ENCODE measurements around the gene ZBTB45. TPM values are rescaled to one million over a fixed set of nuclear protein-coding genes. Genes with fewer than 3 reads are reported as not detected.

Gene ZBTB45
- total and polyA plus RNA-seq, 2 experiments from 2014 or later = 5.4 to 21.6 TPM

GRCh38 chr19:58561373-58562121 lies 41.9 kb upstream of the ZBTB45 start:
- Histone ChIP-seq H3K9me3 (ENCODE audit: low read depth) (no peaks in the 10 kb centered on the region), H3K9me2 (replicated peaks; ENCODE audit: insufficient read depth) (no peaks in the 10 kb centered on the region), H3K4me2 (no peak overlapping the region), H3K27me3 (no peaks in the 10 kb centered on the region), H3K79me2 (peaks cover 36% of the 10 kb centered on the region), H4K20me1 (ENCODE audit: insufficient read depth, poor library complexity, severe bottlenecking) (no peaks in the 10 kb centered on the region), H3K4me1 (ENCODE audit: insufficient read depth) (peaks cover 14% of the 10 kb centered on the region), H3K4me3 (no peak overlapping the region), H3K27ac (no peak overlapping the region), H3K36me3 (replicated peaks; ENCODE audit: insufficient read depth, low read depth) (no peaks in the 10 kb centered on the region), H2AFZ (no peak overlapping the region)
- DNase-seq (ENCODE audit: low spot score) = peak; percentile 3
- TF ChIP-seq EZH2 (IDR thresholded peaks at IDR 0.05; ENCODE audit: borderline replicate concordance) (no peak), CTCF (IDR thresholded peaks at IDR 0.05; ENCODE audit: poor library complexity) (no peak), EZH2phosphoT487 (IDR thresholded peaks at IDR 0.05; ENCODE audit: low read depth, severe bottlenecking, unreplicated experiment) (no peak)
- WGBS (ENCODE audit: low lambda C conversion rate, missing lambda C conversion rate) = 95% methylated on average over 16 of the region's 16 CpGs

- H3K4me1 ChIP-seq (ENCODE audit: insufficient read depth) = peaks cover 16% of the 10 kb centered on the region
- H3K27ac ChIP-seq = no peak overlapping the region
- H3K27me3 ChIP-seq = no peaks in the 10 kb centered on the region
- H3K4me3 ChIP-seq = no peak overlapping the region
- H3K36me3 ChIP-seq (replicated peaks; ENCODE audit: insufficient read depth, low read depth) = no peaks in the 10 kb centered on the region
- H3K9me3 ChIP-seq (ENCODE audit: low read depth) = no peaks in the 10 kb centered on the region
- peak; percentile 2 for DNase-seq (ENCODE audit: low spot score)
- TF ChIP-seq EZH2 (IDR thresholded peaks at IDR 0.05; ENCODE audit: borderline replicate concordance) = no peak
- no peak for TF ChIP-seq CTCF (IDR thresholded peaks at IDR 0.05; ENCODE audit: poor library complexity)
- no peak for TF ChIP-seq EZH2phosphoT487 (IDR thresholded peaks at IDR 0.05; ENCODE audit: low read depth, severe bottlenecking, unreplicated experiment)
- H3K79me2 ChIP-seq = peaks cover 42% of the 10 kb centered on the region
- H2AFZ ChIP-seq = no peak overlapping the region
- peak overlapping the region; percentile 77 for H3K4me2 ChIP-seq
- no peaks in the 10 kb centered on the region for H3K9me2 ChIP-seq (replicated peaks; ENCODE audit: insufficient read depth)
- no peaks in the 10 kb centered on the region for H4K20me1 ChIP-seq (ENCODE audit: insufficient read depth, poor library complexity, severe bottlenecking)
These were observed 41.3 kb upstream of the ZBTB45 start for GRCh38 chr19:58560921-58561320.

- H3K4me1 ChIP-seq (ENCODE audit: insufficient read depth) = peaks cover 16% of the 10 kb centered on the region
- TF ChIP-seq CTCF (IDR thresholded peaks at IDR 0.05; ENCODE audit: poor library complexity) (no peak), EZH2phosphoT487 (IDR thresholded peaks at IDR 0.05; ENCODE audit: low read depth, severe bottlenecking, unreplicated experiment) (no peak), EZH2 (IDR thresholded peaks at IDR 0.05; ENCODE audit: borderline replicate concordance) (no peak)
These were observed 40.6 kb upstream of the ZBTB45 start for GRCh38 chr19:58560007-58560887.

More at GRCh38 chr19:58560007-58560887, 40.6 kb upstream of the ZBTB45 start:
- H2AFZ ChIP-seq = no peak overlapping the region
- peak overlapping the region; percentile 23 for H3K4me3 ChIP-seq
- WGBS (ENCODE audit: low lambda C conversion rate, missing lambda C conversion rate) = 92% methylated on average over 8 of the region's 8 CpGs
- no peaks in the 10 kb centered on the region for H3K9me3 ChIP-seq (ENCODE audit: low read depth)
- H3K27ac ChIP-seq = peak overlapping the region; percentile 98
- H3K79me2 ChIP-seq = peaks cover 48% of the 10 kb centered on the region
- no peaks in the 10 kb centered on the region for H3K27me3 ChIP-seq
- no peaks in the 10 kb centered on the region for H3K36me3 ChIP-seq (replicated peaks; ENCODE audit: insufficient read depth, low read depth)
- H3K9me2 ChIP-seq (replicated peaks; ENCODE audit: insufficient read depth) = no peaks in the 10 kb centered on the region
- no peaks in the 10 kb centered on the region for H4K20me1 ChIP-seq (ENCODE audit: insufficient read depth, poor library complexity, severe bottlenecking)
- DNase-seq (ENCODE audit: low spot score) = peak; percentile 10
- peak overlapping the region; percentile 77 for H3K4me2 ChIP-seq

Measured in hepatocyte (in vitro differentiated cells).